Activated CD4-positive, CD25-positive, alpha-beta regulatory T cell treated with anti-CD3 and anti-CD28 coated beads, Interleukin-2, amount 50 U/mL, for 24 hours (primary cell): Measurements from ENCODE around the gene FHIP2A.

Experiments
- ATAC-seq, 2 donors: fragments of 150-1000 bp; cut with Tn5 transposase; one replicate each; pipeline ENCODE4 v1.10.0; 2021; ENCODE audit warnings: mild to moderate bottlenecking in 1 of 2, moderate library complexity in 1 of 2

FHIP2A gene

DNA sequence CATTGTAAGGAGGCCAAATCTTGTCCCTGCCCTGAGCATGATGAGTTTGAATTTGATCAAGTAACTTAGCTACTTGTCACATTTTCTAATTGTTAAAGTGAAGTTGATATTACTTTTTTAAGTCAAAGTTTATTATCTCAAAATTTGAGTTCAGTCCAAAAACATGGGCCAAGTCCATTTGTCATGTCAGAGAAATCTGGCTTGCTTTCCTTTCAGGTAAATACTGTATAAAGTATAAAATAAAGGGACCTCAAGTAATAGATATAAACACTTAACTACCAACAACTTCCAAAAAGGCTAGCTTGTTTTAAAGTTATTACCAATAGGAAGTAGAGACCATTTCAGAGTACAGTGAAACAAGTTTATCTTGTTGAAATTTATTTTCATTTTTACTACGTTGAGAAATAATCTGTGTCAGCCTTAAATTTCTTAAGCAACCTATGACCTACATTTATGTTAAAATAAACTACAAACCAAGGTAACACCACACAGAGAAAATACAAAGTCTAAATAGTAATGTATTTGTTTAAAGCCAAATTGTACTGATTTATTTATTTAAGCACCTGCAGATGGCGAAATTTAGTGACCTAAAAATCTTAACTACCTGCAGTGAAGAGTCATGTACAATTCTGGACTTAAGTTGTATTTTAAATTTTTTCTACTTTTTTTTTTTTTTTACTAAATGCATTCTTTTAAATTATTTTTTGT is 36.5 kb downstream of the FHIP2A start:
- no peak for ATAC-seq

DNA sequence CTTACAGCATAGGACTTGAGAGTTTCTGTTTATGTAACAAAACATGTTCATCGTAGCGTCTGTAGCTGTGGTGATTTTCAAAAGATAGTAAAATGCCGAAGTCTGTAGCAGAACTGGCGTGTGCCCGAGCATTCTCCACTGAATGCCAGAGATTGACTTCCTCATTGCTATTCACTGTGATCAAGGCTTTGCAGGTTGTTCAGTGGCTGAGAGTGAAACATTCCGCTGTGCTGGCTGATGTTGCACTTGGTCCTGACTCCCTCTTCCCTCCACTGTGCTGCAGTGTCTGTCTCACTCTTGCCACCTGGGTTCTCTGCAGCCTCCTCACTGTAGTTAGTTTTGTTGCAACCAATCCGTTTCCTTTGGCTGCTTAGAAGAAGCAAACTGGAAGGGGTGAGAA is 37.6 kb downstream of the FHIP2A start:
- ATAC-seq = no peak

DNA sequence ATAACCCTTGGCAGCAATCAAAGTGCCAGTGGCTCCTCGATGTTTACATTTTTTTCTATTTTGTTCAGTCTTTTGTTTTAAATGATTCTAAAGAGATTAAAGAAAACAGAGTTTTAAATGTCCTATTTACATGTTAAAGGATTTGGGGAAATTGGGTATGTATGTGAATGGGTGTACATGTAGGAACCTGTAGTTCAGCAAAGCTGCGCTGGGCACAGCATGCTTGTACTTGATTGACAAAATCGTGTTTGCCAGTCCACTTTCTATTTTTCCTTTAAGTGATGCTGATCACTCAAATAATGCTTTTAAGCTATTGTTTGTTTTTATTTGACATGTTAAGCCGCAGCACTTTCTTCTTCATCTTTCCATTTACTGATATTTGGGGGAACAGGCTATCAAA is 40.9 kb downstream of the FHIP2A start:
- no peak for ATAC-seq

DNA sequence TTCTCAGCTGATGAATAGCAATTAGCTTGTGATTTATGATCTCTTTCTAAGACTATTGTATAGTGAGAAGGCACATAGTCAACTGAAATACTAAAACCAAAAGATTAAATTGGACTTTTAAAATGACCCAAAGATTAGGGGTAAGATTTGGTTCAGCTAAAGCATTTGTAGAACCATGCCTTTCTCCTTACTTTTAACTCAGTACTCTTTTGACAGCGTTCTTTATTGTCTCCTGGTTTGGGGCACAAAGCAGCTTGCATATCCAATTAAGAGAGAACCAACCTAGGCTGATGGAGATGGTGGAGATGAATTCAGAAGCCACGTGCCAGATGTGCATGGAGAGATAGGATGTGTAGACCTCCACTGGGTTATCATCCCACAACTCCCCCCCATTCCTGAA is 45.8 kb downstream of the FHIP2A start:
- no peak for ATAC-seq

- ATAC-seq = no peak
Measured at GRCh38 chr10:114868870-114869519, 47.4 kb downstream of the FHIP2A start.

- ATAC-seq = no peak
Measured at GRCh38 chr10:114869520-114869892, 47.9 kb downstream of the FHIP2A start.

- ATAC-seq = no peak
Measured at GRCh38 chr10:114870486-114870885, 48.9 kb downstream of the FHIP2A start.

DNA sequence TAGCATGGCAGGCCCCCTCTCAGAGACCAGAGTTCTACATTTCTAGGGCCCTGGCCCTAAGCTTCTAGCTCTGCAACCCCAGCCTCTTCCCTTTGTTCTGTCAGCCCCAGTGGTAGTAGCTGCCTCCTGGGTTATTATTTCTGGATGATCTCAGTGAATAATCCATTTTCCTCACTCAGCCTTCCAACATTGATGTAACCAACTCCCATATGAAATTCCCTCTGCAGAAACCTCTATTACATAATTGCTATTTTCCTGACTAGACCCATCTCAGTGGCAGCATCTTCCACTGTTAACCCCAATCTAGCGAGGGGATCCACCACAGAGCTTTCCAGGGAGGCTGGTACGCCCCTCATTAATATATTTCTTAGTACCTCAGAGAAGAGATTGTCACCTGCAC is 49.8 kb downstream of the FHIP2A start:
- no peak for ATAC-seq
